OCI-LY3 (cell line): ENCODE data around the gene SOX5.

Experiments used
- H2AFZ ChIP-seq: fragments of 200-600, 300-600 bp; shearing (Covaris generic); 2 replicates; pipeline ENCODE4 v1.6.0; 2014; ENCODE audit warnings: antibody characterized with exemption, low read depth, low read length
- H3K27ac ChIP-seq: fragments of 200-600, 300-600 bp; sonication (generic); 2 replicates; pipeline ENCODE4 v1.5.1; 2014; ENCODE audit warnings: mild to moderate bottlenecking, low read length, moderate library complexity, mixed read lengths
- H3K27me3 ChIP-seq: fragments of 200-600, 300-600 bp; sonication (generic); 2 replicates; pipeline ENCODE4 v1.6.1; 2014; ENCODE audit warnings: low read depth, low read length, mixed read lengths
- H3K36me3 ChIP-seq: fragments of 200-600, 300-600 bp; sonication (generic); replicated peaks from 2 replicates; pipeline ENCODE3; 2014; ENCODE audit warnings: low read depth, low read length, mixed read lengths
- H3K4me1 ChIP-seq: fragments of 300-600, 200-600 bp; sonication (generic); 2 replicates; pipeline ENCODE4 v1.6.1; 2014; ENCODE audit warnings: low read length, mixed read lengths
- H3K4me2 ChIP-seq: fragments of 200-600, 300-600 bp; sonication (generic); 2 replicates; pipeline ENCODE4 v1.6.1; 2014; ENCODE audit warnings: low read length, mixed read lengths
- H3K4me3 ChIP-seq: fragments of 300-600, 200-600 bp; sonication (generic); 2 replicates; pipeline ENCODE4 v1.5.1; 2014; ENCODE audit warnings: antibody characterized with exemption, mild to moderate bottlenecking, low read length, moderate library complexity
- H3K79me2 ChIP-seq: fragments of 300-600, 200-600 bp; shearing (Covaris generic); 2 replicates; pipeline ENCODE4 v1.6.1; 2014; ENCODE audit warnings: mild to moderate bottlenecking, low read length, mixed read lengths
- H3K9ac ChIP-seq: fragments of 300-600, 200-600 bp; shearing (Covaris generic); 2 replicates; pipeline ENCODE4 v1.6.0; 2014; ENCODE audit warnings: mild to moderate bottlenecking, low read length, moderate library complexity
- H3K9me3 ChIP-seq: fragments of 200-600, 300-600 bp; shearing (Covaris generic); 2 replicates; pipeline ENCODE4 v1.6.1; 2014; ENCODE audit warnings: low read length, mixed read lengths; ENCODE audit not compliant: insufficient read depth
- H4K20me1 ChIP-seq: fragments of 200-600, 300-600 bp; sonication (generic); 2 replicates; pipeline ENCODE4 v1.6.1; 2016; ENCODE audit warnings: low read length, mixed read lengths; ENCODE audit not compliant: insufficient read depth
- EZH2phosphoT487 ChIP-seq: fragments of 200-600 bp; shearing (Covaris generic); IDR thresholded peaks from 2 replicates; pipeline ENCODE4 v1.6.1; 2018; ENCODE audit warnings: antibody characterized with exemption, mixed run types, low read depth
- TF ChIP-seq, protein P1 (sequence below): fragments of 200-600, 300-600 bp; sonication (generic); IDR thresholded peaks from 2 replicates; pipeline ENCODE4 v1.5.1; 2014; ENCODE audit warnings: antibody characterized with exemption, low read length, low read depth

SOX5 gene

DNA sequence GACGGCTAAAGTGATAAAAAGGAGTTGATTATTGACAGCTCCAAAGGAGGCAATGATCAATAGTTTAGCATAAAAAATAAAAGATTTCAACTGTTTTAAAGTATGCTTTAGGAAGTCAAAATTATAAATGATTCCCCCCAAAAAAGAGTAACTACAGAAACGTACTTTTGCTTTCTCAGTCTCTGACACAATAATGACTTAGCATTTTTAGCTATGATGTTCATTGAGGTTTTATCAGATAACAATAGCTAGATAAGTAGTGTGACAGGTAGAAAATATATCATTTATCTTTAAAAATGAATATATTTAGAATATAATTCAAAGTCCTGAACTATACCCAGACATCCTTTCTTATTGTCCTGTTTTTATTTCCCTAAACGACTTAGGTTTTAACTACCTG is 352.9 kb downstream of the SOX5 start:
- Histone ChIP-seq H3K9ac (no peak overlapping the region), H3K9me3 (peaks cover 7% of the 10 kb centered on the region), H4K20me1 (no peaks in the 10 kb centered on the region), H3K4me3 (no peak overlapping the region), H2AFZ (no peak overlapping the region), H3K27me3 (no peaks in the 10 kb centered on the region), H3K4me2 (no peak overlapping the region), H3K27ac (no peak overlapping the region), H3K4me1 (peaks cover 6% of the 10 kb centered on the region), H3K79me2 (no peaks in the 10 kb centered on the region), H3K36me3 (peaks cover 35% of the 10 kb centered on the region)
- no peak for TF ChIP-seq EZH2phosphoT487
- TF ChIP-seq, protein P1, sequence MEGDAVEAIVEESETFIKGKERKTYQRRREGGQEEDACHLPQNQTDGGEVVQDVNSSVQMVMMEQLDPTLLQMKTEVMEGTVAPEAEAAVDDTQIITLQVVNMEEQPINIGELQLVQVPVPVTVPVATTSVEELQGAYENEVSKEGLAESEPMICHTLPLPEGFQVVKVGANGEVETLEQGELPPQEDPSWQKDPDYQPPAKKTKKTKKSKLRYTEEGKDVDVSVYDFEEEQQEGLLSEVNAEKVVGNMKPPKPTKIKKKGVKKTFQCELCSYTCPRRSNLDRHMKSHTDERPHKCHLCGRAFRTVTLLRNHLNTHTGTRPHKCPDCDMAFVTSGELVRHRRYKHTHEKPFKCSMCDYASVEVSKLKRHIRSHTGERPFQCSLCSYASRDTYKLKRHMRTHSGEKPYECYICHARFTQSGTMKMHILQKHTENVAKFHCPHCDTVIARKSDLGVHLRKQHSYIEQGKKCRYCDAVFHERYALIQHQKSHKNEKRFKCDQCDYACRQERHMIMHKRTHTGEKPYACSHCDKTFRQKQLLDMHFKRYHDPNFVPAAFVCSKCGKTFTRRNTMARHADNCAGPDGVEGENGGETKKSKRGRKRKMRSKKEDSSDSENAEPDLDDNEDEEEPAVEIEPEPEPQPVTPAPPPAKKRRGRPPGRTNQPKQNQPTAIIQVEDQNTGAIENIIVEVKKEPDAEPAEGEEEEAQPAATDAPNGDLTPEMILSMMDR = no peak

DNA sequence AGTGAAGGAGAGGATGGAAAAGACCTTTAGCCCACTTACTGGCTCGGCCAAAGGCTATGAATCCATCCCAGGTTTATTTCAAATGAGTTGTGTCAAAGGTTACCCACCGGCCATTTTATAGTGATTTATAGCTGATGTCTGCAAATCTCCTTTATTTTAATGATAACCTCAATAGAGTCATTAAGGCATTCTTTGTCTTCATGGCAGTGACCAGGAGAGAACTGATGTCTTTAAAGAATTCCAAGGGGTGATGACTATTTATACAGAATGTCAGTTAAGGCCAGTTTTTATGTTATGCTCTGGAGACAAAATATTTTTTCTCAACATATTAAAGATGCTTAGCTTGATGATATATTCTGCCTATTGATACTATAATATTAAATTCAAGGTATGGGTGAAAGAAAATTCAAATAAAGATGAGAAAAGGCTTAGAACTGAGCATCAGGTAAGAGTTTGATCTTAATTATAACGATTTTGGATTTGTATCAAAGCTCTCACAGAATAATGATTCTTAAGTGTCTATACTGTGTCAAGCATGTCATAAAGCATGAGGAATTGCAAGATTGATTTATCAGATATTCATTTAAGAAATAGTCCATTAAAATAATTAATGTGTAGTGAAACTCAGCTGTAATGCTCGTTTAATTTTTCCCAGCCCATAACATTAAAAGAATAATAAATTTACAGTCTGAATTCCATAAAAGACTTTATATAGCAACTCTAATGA is 361.5 kb downstream of the SOX5 start:
- H4K20me1 ChIP-seq = no peaks in the 10 kb centered on the region
- no peak overlapping the region for H3K9ac ChIP-seq
- no peak overlapping the region for H3K4me3 ChIP-seq
- H3K27me3 ChIP-seq = no peaks in the 10 kb centered on the region
- no peak overlapping the region for H2AFZ ChIP-seq
- no peaks in the 10 kb centered on the region for H3K36me3 ChIP-seq
- H3K27ac ChIP-seq = no peak overlapping the region
- no peaks in the 10 kb centered on the region for H3K79me2 ChIP-seq
- H3K4me2 ChIP-seq = no peak overlapping the region
- H3K9me3 ChIP-seq = no peaks in the 10 kb centered on the region
- H3K4me1 ChIP-seq = peaks cover 14% of the 10 kb centered on the region
- no peak for TF ChIP-seq EZH2phosphoT487
- TF ChIP-seq, protein P1 = no peak

DNA sequence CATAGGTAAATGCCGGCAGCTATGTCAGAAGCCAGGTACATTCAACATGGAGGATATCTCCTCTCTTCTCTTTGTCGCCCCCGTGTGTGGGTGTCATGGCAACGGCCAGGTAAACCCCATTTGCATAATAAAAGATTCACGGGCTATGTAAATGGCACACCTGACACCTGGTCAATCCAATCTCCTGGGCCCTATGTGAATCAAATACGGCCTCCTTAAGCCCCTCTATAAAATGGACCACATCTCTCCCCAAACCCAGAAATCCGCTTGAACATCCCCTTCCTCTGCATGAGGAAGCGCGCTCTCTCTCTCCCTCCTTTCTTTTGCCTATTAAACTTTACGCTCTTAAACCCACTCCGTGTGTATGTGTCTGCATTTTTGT is 363.7 kb downstream of the SOX5 start:
- no peak for TF ChIP-seq EZH2phosphoT487
- TF ChIP-seq, protein P1 = peak; percentile 20
- Histone ChIP-seq H2AFZ (no peak overlapping the region), H3K27ac (no peak overlapping the region), H3K79me2 (no peaks in the 10 kb centered on the region), H3K4me2 (no peak overlapping the region), H3K27me3 (no peaks in the 10 kb centered on the region), H4K20me1 (no peaks in the 10 kb centered on the region), H3K4me3 (no peak overlapping the region), H3K4me1 (peaks cover 14% of the 10 kb centered on the region), H3K36me3 (peaks cover 4% of the 10 kb centered on the region), H3K9me3 (no peaks in the 10 kb centered on the region), H3K9ac (no peak overlapping the region)

DNA sequence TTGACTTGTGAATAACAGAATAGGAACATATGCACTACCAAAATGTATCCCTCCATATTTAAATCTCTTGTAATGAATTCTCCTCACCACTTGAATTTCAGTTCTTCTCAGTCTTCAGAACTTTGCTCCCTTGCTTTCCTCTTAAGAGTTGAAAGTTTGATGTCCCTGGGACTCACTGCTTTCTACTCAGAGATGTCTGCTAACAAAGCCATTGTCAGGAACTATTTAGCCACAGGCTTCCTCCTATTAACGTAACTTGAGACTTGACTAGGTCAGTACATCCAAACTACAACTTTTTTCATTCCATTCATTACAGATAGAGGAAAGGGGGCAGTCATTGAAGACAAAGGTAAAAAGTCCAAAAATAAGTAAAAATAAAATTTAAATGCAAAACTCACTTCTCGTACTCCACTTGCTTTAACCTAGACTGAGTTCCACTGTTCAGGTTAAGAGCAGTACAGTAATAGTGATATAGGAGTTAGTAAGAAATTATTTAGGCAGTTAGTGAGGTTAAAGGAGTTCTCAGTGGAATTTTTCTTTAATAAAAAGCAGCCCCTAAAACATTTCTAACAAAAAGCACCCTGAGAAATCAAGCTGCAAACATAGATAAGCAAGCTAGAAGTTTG is 364.2 kb downstream of the SOX5 start:
- H3K4me3 ChIP-seq = no peak overlapping the region
- no peaks in the 10 kb centered on the region for H3K27me3 ChIP-seq
- H3K36me3 ChIP-seq = peaks cover 4% of the 10 kb centered on the region
- H3K4me1 ChIP-seq = peaks cover 14% of the 10 kb centered on the region
- H2AFZ ChIP-seq = no peak overlapping the region
- TF ChIP-seq, protein P1 = no peak
- no peak for TF ChIP-seq EZH2phosphoT487
- H3K27ac ChIP-seq = no peak overlapping the region
- H3K79me2 ChIP-seq = no peaks in the 10 kb centered on the region
- no peak overlapping the region for H3K9ac ChIP-seq
- H3K4me2 ChIP-seq = no peak overlapping the region
- no peaks in the 10 kb centered on the region for H3K9me3 ChIP-seq
- no peaks in the 10 kb centered on the region for H4K20me1 ChIP-seq
